Osteocyte (in vitro differentiated cells): ENCODE measurements around the gene FAM25A. TPM values are rescaled to one million over a fixed set of nuclear protein-coding genes. Genes with fewer than 3 reads are reported as not detected.
A peak's percentile ranks its signal among the peaks of the same experiment; 100 is the strongest.
"Not testable (repeated sequence)": the region's sequence is repeated elsewhere in the genome, so short reads cannot be mapped to it uniquely, and the experiment has no call there.

Experiments
- DNase-seq: peaks from one replicate; pipeline ENCODE4 v3.0.0; 2021; ENCODE audit warnings: mixed read lengths; ENCODE audit not compliant: unreplicated experiment; ENCODE audit errors: extremely low spot score
- H3K27ac Mint-ChIP-seq: one replicate; pipeline ENCODE4 v1.8.0; 2021; ENCODE audit warnings: mild to moderate bottlenecking, mixed read lengths; ENCODE audit not compliant: unreplicated experiment
- H3K27me3 Mint-ChIP-seq: one replicate; pipeline ENCODE4 v1.8.0; 2021; ENCODE audit warnings: mixed read lengths; ENCODE audit not compliant: unreplicated experiment
- H3K36me3 Mint-ChIP-seq: one replicate; pipeline ENCODE4 v1.8.0; 2021; ENCODE audit warnings: mixed read lengths; ENCODE audit not compliant: unreplicated experiment
- H3K4me1 Mint-ChIP-seq: one replicate; pipeline ENCODE4 v1.8.0; 2021; ENCODE audit warnings: mixed read lengths; ENCODE audit not compliant: unreplicated experiment
- H3K4me3 Mint-ChIP-seq: one replicate; pipeline ENCODE4 v1.8.0; 2021; ENCODE audit warnings: mild to moderate bottlenecking, moderate library complexity, mixed read lengths; ENCODE audit not compliant: unreplicated experiment
- H3K9me3 Mint-ChIP-seq: one replicate; pipeline ENCODE4 v1.8.0; 2021; ENCODE audit warnings: mixed read lengths; ENCODE audit not compliant: unreplicated experiment
- CTCF ChIP-seq: fragments of 200-600 bp; sonication (generic); IDR thresholded peaks from 2 replicates; pipeline ENCODE4 v1.5.0; 2021; ENCODE audit warnings: antibody characterized with exemption, mild to moderate bottlenecking, moderate library complexity
- total RNA-seq: library from RNA; stranded (reverse); gene quantifications from 2 replicates; pipeline ENCODE4 v1.2.1, GENCODE V29; 2021

The FAM25A gene
- total RNA-seq, 1 donor from 2014 or later, result not detected

DNA sequence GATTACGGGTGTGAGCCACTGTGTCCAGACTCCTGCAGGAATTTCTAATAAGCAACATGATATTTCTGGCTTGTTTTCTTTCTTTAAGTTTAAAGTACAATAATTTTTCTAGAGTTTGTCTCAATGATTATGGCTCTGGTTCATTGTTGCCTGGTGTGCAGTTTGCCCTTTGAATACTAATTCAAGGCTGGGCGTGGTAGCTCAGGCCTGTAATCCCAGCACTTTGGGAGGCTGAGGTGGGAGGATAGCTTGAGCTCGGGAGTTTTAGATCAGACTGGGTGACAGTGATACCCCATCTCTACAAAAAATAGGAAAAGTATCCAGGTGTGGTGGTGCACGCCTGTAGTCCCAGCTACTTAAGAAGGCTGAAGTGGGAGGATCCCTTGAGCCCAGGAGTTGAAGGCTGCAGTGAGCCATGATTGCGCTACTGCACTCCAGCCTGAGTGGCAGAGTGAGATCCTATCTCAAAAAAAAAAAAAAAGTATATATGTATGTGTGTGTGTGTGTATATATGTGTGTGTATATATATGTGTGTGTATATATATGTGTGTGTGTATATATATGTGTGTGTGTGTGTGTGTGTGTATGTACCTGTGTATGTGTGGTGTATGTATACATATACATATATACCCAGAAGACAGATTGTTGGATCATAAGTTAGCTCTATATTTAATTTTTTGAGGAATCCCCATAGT lies 43.6 kb upstream of the FAM25A start:
- TF ChIP-seq CTCF, result no peak
- Mint-ChIP-seq H3K27ac (no peak overlapping the region), H3K4me3 (no peak overlapping the region), H3K36me3 (no peaks in the 10 kb centered on the region), H3K4me1 (peaks cover 65% of the 10 kb centered on the region), H3K27me3 (no peaks in the 10 kb centered on the region), H3K9me3 (no peaks in the 10 kb centered on the region)
- no peak for DNase-seq

- Mint-ChIP-seq H3K4me1 (peaks cover 56% of the 10 kb centered on the region), H3K27ac (peak overlapping the region; percentile 76)
- not testable (repeated sequence) for H3K9me3 Mint-ChIP-seq, H3K27me3 Mint-ChIP-seq, H3K36me3 Mint-ChIP-seq, DNase-seq, H3K4me3 Mint-ChIP-seq
Observed at GRCh38 chr10:86978457-86978856, 41.6 kb upstream of the FAM25A start.

GRCh38 chr10:86979296-86979818 lies 40.7 kb upstream of the FAM25A start:
- Mint-ChIP-seq H3K36me3 (no peaks in the 10 kb centered on the region), H3K9me3 (no peaks in the 10 kb centered on the region), H3K4me3 (no peak overlapping the region), H3K27ac (peak overlapping the region; percentile 76), H3K27me3 (no peaks in the 10 kb centered on the region), H3K4me1 (peaks cover 53% of the 10 kb centered on the region)
- DNase-seq, result no peak
- no peak for TF ChIP-seq CTCF

- peaks cover 48% of the 10 kb centered on the region for H3K4me1 Mint-ChIP-seq
- H3K9me3 Mint-ChIP-seq, result no peaks in the 10 kb centered on the region
- DNase-seq, result no peak
- peak overlapping the region; percentile 76 for H3K27ac Mint-ChIP-seq
- H3K27me3 Mint-ChIP-seq, result no peaks in the 10 kb centered on the region
- H3K36me3 Mint-ChIP-seq, result no peaks in the 10 kb centered on the region
- H3K4me3 Mint-ChIP-seq, result no peak overlapping the region
- TF ChIP-seq CTCF, result no peak
Observed at GRCh38 chr10:86979977-86980448, 40.1 kb upstream of the FAM25A start.

DNA sequence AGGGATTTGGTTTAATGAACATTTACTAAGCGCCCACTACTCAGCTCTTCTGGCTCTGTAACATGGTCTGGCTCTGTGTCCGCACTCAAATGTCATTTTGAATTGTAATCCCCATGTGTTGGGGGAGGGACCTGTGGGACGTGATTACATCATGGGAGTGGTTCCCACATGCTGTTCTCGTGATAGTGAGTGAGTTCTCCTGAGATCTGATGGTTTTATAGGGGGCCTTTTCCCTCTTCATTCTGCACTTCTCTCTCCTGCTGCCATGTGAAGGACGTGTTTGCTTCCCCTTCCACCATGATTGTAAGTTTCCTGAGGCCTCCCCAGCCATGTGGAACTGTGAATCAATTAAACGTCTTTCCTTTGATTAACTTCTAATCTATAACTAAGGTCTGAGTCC lies 39.1 kb upstream of the FAM25A start:
- H3K36me3 Mint-ChIP-seq, H3K4me3 Mint-ChIP-seq, H3K27me3 Mint-ChIP-seq, H3K9me3 Mint-ChIP-seq, DNase-seq: not testable (repeated sequence)
- Mint-ChIP-seq H3K27ac (peak overlapping the region; percentile 76), H3K4me1 (peaks cover 48% of the 10 kb centered on the region)

- Mint-ChIP-seq H3K9me3 (no peaks in the 10 kb centered on the region), H3K27ac (no peak overlapping the region), H3K4me1 (peaks cover 48% of the 10 kb centered on the region), H3K36me3 (no peaks in the 10 kb centered on the region), H3K27me3 (no peaks in the 10 kb centered on the region), H3K4me3 (no peak overlapping the region)
- no peak for TF ChIP-seq CTCF
- no peak for DNase-seq
Observed at GRCh38 chr10:86981716-86982115, 38.4 kb upstream of the FAM25A start.

- H3K36me3 Mint-ChIP-seq, DNase-seq, H3K27me3 Mint-ChIP-seq, H3K9me3 Mint-ChIP-seq, H3K4me3 Mint-ChIP-seq, H3K27ac Mint-ChIP-seq: not testable (repeated sequence)
- H3K4me1 Mint-ChIP-seq, result peaks cover 30% of the 10 kb centered on the region
Observed at GRCh38 chr10:86984498-86984897, 35.6 kb upstream of the FAM25A start.
